GM03348 (cell line): Measurements from ENCODE around the gene LIG1.
"Not testable (repeated sequence)": the region's sequence is repeated elsewhere in the genome, so short reads cannot be mapped to it uniquely, and the experiment has no call there.

Source experiments
- DNase-seq: peaks from one replicate; pipeline ENCODE4 v3.0.0; 2012; ENCODE audit warnings: low spot score

LIG1 gene

DNA sequence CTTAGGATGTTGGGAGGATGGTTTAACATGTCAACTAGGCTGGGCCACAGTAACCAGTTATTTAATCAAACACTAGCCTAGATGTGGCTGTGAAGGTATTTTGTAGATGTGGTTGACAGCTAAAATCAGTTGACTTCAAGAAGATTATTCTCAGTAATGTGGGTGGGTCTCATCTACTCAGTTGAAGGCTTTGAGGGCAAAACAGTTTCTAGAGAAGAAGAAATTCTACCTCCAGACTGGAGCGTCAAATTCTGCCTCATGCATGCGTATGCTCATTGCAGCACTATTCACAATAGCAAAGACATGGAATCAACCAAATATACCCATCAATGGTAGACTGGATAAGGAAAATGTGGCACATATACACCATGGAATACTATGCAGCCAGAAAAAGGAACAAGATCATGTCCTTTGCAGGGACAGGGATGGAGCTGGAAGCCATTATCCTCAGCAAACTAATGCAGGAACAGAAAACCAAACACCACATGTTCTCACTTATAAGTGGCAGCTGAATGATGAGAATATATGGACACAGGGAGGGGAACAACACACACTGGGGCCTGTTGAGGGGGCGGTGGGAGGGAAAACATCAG, 99.9 kb downstream of the LIG1 start:
- not testable (repeated sequence) for DNase-seq

DNA sequence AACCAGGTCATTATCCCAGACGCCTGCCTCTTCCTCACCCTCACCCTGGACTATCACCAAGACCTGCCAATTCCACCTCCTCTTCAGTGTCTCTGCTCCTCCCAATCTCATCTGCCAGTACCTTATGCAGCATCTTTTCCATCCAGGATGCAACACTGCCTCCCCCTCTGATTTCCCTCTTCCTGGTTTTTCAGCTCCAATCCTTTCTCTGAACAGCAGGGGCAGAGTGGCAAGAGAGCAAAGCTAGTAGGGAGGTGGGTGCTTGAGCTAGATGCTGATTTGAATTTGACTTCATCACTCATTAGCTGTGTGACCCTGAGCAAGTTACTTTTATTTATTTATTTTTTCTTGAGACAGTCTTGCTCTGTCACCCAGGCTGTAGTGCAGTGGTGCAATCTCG, 100.7 kb downstream of the LIG1 start:
- DNase-seq: no peak
